Pulmonary artery endothelial cell (primary cell): Measurements from ENCODE around the gene PIAS4. TPM values are rescaled to one million over a fixed set of nuclear protein-coding genes. Genes with fewer than 3 reads are reported as not detected.

ENCODE experiments used
- DNase-seq: peaks from one replicate; pipeline ENCODE4 v3.0.0-alpha.2; 2011; ENCODE audit warnings: low read depth, low spot score
- total RNA-seq: library from RNA; depleted of rRNA; stranded (reverse); fragments of >200 nt; gene quantifications from 2 replicates; pipeline ENCODE4 v1.2.3, GENCODE V29; 2014

PIAS4 gene
- total RNA-seq, 1 donor from 2014 or later, result 26.5 TPM

DNA sequence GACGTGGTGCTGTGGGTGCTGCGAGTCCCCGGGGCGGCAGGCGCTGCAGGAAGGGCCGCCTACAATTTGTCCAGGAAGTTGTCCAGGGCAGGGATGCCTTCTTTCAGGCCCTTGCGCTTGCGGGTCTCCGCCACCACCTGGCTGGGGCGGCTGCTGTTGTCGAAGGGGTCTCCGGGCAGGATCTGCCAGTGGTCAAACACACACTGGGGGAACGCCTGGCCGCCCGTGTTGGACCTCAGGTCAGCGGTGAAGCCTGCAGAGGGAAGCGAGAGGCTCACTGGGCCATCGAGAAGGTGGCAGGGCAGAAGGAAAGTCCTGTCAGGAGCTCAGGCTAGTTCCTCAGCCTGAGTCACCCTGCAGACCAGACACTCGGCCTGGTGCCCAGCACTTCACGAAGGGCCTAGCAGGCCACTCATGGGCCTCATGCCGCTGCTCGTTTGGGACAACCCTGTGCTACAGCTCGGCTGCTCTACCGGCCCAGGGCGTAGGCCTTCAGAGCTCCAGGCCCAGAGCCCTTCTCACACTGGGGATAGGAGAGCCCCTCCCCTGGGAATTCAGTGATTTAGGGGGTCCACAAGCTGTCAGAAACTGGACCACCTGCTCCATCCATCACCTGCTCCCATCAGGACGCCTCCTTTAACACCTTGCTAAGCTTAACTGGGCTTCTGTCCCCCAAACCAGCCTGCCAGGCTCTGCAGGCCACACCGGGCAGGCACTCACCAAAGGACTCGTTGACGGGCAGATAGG is 30.9 kb upstream of the PIAS4 start:
- no peak for DNase-seq

DNA sequence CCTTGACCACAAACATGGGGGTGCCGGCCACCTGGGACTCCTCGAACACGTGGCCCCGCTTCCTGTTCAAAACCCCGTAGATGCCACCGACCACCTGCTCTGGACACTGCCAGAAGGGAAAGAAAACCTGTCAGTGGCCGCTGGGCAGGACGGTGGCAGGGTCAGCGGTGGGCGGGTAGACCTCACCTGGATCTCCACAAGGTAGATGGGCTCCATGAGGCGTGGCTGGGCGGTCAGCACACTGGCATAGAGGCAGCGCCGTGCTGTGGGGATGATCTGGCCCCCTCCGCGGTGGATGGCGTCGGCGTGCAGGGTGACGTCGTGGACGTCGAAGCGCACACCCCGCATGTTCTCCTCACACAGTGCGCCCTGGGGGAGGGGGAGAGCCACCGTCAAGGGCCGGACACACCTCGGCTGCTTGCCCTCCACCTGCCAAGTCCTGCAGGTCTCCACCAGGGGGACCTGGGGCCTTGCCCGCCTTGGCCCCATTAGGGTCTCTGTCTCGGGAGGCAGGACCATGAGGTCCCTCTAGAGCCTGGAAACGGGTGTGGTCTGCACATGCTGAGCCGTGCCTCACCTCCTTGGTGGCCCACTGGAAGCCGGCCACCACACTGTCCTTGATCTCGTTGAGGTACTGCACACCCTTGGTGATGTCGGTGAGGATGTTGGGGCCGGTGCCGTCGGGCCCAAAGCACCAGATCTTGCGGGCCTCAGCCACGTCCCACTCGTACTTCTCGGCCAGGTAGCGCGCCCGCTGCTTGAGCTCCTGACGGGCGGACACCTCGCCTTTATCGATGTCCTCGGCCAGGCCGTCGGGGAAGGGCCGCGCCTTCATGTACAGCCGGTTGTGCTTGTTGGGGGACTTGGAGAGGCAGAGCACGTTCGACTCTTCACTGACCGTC is 30.0 kb upstream of the PIAS4 start:
- no peak for DNase-seq

DNA sequence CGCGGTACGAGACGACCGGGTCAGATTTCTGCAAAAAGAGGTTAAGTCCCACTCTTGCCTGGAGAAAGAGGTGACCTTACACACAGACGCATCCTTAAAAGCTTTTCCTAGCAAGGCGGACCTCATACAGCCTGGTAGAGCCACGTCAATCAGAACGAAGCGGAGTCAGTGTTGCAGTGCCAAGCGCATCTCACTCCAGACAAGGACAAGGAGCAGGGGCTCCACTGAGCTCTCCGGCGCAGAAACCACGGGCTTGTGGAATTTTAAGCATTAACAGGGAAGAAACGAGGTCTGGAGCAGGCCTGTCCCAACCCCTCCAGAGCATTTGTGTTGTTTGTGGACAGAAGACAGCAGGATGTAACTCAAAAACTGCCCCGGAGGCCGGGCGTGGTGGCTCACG is 29.4 kb upstream of the PIAS4 start:
- no peak for DNase-seq

DNA sequence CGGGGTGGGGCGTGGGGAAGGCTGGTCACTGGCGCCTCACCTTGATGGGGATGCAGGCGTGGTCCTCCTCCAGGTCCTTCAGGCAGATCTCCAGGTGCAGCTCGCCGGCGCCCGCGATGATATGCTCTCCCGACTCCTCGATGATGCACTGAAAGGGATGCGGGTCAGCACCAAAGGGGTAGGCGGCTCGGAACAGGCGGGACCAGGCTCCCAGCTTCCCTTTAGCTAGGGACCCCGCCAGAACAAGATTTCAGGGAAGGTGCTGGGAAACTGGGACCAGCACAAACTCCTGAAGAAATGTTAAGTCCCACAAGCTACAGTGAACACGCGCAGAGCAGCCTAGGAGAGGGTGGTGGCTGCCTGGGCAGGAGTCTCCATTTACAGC is 28.3 kb upstream of the PIAS4 start:
- no peak for DNase-seq

DNA sequence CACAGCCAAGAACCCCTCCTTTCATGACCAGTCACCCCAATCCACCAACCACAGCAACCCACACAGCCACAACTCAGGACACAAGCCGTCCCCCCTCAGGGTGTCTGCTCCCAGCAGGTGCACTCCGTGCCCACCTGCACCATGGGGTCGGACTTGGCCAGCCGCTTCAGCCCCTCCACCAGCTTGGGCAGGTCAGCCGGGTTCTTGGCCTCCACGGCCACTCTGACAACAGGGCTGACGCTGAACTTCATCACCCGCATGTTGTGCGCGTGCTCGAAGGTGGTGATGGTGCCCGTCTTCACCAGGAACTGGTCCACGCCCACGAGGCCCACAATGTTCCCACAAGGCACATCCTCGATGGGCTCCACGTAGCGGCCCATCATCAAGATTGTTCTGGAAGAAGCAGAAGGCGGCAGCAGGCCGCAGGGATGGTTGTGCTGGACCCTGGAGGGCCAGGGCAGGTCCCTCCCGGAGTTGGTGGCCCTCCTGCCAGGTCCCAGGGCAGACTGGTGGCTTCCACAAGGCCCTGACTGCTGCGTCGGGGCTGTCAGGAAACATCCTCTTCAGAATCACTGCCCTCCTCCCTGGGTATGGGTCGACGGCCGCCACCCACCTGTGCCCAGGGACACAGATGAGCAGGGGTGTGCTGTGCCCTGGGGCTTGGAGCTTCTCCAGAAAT is 27.7 kb upstream of the PIAS4 start:
- no peak for DNase-seq

DNA sequence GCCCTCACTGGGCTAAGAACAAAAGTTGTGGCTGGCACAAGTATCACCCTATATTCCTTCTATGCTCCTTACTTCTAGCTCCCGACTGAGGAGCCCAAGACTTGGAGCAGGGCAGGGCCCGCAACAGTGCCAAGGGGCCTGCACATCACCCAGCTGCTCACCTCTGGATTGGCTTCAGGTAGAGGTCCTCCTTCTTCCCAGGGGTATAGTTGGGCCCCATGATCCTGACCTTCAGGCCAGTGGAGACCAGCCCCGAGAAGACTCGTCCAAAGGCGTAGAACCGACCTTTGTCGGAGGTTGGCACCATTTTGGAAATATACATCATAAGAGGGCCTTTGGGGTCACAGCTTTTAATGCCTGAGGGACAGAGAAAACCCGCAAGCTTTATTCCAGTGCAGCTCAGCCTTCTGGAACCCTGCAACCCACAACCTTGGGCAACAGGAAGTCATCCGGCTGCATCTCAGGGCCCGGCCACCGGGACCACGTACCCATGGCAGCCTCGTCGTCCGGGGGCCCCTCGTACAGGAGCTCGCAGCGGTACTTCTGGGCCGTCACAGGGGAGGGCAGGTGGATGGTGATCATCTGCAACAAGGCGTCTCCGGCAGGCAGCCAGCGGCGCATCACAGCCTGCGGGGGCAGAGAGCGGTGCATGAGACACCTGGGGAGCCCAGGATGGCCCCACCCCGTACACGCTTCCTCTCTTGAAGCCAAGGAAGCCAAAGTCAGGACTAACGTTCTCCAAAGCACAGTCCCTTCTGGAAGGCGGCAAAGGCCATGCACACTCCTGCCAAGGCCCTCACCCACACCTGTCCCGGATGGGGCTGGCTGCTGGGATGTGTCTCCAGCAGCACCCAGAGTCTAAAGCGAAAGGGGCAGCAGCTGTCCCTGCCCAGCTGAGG is 26.9 kb upstream of the PIAS4 start:
- no peak for DNase-seq

DNA sequence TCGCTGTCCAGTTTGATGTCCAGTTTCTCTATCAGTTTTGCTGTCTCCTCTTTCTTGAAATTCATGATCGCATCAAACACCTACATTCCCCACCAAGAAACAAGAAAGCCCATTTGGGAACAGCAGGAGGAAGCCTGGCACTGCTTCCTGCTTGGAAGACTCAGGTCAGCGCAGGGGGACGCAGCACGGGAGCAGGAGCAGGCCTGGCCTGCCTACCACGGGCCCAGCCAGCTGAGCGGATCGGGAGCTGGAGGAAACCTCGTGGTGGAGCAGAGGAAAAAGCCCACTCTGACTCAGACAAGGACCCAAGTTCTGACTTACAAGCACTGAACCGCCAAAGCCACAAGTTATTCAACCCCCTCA is 26.2 kb upstream of the PIAS4 start:
- no peak for DNase-seq

DNA sequence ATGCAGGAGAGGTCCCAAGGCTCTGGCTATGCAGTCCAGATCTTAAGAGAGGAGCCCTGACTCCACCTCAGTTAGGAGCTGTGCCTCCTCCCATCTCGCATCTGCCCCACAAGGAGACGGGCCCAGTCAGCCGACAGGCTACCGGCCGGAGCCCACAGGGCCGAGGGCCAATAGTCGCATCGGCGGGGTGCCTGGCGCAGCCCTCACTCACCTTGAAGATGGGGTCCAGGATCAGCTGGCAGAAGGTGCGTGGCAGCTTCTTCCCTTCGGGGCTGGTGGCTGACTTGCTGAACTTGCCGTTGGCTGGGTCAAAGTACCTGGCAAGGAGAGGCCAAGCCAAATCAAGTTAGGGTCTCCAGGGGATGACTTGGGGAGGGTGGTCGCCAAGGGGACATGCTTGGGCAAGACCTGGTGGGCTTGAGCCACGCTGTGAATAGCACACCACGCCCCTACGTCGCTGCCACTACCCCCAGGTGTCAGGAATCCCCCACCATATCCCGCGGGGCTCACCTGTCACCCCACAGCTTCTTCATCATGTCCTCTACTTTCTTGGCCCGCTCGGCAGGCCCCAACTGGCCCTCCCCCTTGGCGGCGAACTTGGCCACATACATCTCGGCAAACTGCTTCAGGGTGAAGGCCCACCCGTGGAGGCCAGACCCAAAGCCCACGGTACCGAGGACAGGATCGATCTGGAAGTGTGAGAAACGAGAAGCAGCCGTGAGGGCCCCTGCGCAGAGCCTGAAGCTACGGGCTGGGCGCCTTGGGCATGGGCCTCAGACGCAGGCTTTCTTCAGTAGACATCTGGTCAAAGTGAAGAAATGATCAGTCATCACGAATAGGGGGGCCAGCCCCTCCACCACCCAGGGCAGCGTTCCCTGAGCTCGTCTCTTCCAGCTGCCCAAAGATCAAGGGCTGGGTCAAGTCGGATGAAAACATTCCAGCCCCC is 25.5 kb upstream of the PIAS4 start:
- DNase-seq, result no peak

DNA sequence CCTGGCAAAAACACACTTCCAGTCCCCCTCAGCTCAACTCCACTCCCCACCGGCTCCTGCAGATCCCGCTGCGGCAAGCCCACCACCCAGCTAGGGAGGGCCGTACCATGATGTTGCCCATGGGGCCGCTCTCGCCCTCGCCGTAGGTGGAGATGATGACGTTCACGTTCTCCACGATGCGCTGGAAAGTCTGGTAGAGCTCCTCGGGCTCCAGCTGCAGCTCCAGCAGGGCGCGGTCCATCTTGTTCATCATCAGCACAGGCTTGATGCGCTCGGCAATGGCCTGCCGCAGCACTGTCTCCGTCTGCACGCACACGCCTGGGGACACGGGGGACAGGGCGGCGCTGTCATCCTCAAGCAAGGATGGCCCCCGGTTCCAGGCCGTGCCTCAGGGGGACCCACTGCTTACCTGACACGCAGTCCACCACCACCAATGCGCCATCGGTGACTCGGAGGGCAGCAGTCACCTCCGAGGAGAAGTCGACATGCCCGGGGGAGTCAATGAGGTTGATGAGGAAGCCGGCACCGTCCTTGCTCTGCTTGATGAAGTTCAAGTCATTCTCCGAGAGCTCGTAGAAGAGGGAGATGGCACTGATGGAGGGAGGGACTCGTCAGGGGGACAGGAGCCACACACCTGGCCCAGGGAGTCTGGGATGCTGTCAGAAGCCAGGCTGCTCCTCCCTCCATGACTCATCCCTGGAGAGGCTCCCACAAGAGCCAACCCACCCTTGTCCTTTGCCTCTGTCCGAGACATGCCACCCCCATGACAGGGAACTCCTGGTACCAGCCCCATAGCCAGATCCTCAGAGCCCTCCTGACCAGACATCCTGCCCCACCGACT is 24.6 kb upstream of the PIAS4 start:
- DNase-seq, result no peak

DNA sequence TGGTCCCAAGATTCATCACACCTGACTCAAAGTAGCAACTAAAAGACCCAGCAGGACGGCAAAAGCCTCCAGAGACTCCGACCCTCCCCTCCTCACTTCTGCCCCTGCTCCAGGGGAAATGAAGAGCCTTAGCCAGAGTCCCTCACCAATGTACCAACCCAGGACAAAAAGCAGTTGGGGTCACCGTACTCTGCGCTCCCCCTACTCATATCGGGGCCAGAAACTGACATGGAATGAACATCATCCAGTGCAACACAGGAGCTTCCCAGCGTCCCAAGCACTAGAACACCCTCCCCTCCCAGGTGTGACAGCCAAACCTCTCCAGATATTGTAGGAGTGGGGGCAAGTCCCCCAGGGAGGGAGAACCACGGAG is 24.0 kb upstream of the PIAS4 start:
- no peak for DNase-seq

DNA sequence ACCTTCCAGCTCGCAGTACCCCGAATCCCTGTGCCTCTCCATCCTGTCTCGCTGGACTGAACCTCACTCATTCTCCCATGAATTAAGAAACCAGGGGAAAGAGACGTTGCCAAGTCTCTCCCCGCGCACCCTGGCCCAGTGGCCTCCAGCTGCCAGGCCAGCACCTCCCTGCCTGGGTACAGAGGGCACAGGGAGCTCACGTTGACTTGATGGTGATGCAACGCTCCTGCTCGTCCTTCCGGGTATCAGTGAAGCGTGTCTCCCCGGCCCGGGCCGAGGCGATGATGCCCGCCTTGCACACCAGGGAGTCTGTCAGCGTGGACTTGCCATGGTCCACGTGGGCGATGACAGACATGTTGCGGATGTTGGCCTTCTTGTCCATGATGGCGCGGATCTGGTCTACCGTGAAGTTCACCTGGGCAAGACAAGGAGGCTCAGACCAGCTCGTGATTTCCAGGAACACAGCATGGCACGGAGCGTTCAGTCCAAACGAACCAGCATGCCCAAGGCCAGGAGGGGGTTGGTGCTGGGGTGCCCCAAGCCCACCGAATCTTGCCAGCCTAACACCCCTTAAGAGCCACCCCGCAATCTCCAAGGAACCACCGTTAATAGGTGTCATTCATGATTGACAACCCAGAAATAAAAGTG is 23.5 kb upstream of the PIAS4 start:
- no peak for DNase-seq

DNA sequence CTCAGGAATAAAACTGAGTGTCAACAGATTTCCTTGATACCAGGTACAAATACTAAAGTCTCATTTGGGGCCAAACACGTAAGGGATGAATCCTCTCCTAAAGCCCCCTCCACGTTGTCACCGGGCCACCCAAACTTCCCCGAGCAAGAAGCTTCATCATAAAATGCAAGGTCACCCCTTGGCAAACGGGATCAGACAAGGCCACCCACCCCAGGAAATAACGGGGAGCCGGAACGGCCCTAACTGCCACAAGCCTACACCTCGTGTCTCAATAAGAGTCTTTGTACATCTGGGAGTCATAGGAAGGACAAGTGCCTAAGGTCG is 23.0 kb upstream of the PIAS4 start:
- DNase-seq, result no peak

DNA sequence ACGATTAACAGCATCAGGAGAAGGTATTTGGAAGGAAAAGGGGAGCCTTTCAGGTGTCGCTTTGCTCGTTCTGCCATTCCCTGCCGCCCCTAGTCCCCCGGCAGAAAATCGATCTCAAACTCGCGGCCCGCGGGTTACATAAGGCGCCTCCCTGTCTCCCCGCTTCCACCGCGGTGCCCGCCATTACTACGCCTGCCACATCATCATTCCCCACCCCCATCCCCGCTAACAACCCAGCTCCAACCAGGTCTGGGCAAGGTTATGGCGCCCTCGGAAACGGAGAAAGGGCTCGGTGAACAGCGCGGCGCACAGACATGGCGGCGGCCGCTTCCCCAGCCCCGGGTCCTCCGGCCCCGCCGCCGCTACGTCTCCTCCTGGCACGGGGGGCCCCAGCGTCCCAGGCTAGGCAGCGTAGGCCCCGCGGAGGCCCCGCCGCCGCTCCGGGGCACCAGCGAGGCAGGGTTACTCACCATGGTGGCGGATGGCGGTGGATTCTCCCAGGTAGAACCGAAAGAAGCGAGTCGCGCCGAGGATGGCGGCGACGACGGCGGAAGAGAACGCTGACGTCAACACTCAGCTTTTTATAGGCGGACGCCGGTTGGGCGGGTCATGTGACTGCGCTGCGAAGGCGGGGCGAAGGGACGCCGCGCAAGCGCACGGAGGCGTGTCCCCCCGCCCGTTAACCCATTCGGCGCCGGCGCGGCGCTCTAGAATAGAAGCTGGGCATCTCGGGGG is 22.5 kb upstream of the PIAS4 start, which contains the start of gene EEF2:
TSS of gene EEF2 (minus strand) at position 556 of the 735 bp plus-strand sequence. CDS start at position 473, 83 bp downstream.
- DNase-seq, result peak; percentile 52

DNA sequence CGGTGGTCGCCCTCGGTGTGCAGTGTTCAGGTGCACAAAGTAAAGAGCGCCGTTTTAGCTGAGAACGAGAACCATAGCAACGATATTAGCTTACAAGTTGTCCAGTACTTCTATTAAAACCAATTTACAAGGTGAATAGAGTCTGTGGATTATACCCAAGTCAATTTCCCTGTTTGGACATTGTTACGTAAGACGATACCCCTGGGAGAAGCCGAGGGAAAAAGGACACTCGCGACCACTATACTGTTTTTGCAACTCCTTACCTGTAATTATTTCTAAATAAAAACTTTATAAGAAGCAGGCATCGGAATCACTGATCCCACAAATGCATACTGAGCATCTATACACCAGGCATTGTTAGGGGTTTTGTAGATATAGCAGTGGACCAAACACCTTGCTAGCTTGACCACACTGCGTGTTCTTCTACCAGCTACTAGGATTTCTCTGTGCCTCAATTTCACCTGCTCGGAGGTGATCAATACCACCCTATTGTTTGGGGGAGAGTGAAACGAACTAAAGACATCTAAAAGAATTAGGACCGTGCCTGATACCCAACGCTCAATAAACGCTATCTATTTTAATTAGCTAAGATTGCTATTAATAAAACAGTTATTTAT is 21.8 kb upstream of the PIAS4 start:
- DNase-seq, result no peak

DNA sequence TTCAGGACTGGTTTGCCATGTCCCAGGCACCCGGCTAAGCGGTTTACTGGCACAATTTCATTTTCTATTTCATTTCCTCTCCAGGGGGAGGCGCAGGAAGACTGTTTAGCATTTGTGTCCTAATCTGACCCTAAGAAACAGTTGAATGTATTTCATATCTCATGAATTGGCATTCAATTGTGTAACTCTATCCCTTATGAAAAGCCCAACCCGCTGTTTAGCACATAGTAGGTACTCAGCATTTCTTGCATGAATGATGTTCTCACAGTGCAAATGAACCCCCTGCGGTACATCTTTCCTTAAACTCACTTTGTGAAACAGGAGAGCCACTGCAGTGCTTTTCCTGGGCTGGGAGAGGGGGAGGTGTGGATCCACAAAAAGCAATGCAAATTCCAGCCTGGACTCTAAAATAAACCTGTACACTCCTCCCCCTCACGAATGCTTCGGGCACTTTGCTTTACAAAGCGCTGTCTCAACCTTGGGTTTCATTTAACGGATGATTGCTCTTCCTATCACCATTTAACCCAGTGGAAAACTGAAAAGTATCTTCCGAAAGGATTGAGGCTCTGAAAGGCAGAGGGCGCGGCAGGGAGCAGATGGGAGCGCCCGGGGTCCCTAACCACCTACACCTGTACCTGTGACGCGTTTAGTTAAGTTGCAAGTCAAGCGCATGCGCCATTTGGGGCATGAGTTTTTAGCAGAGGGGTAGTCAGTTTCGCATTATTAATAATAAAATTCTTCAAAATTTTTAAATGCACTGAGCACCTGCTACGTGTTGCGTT is 21.1 kb upstream of the PIAS4 start:
- DNase-seq, result peak; percentile 58

DNA sequence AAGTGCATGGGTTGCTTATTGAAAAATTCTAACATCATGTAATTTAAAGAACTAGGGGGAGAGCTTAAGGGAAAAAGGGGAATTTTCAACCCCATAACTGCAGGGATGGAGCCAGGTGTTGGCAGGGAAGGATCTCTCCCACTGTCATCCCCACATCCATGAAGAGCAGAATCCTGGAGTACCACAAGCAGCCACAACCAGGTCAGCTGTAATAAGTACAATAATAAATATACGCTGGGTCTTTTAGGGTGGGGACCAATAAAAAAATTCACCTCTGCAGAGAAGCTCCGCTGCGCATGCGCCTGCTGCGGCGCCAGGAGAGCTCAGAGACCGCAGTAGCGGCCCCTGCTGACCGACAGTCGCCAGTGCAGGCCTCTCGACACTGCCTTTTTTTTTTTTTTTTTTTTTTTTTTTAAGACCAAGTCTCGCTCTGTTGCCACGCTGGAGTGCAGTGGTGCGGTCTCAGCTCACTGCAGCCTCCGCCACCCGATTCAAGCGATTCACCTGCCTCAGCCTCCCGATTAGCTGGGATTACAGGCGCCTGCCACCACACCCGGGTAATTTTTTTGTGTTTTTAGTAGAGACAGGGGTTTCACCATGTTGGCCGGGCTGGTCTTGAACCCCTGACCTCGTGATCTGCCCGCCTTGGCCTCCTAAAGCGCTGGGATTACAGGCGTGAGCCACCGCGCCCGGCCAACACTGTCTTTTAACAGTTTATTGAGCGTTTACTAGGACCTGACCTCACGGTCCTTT is 19.7 kb upstream of the PIAS4 start:
- no peak for DNase-seq
